HG03354 (cell line): Measurements from ENCODE around the gene MYOCD.

ENCODE experiments used
- ATAC-seq: cut with Tn5 transposase; IDR thresholded peaks from one replicate; pipeline ENCODE4 v1.9.1; 2021; ENCODE audit warnings: mild to moderate bottlenecking; ENCODE audit not compliant: unreplicated experiment, poor library complexity, severe bottlenecking

Gene MYOCD

DNA sequence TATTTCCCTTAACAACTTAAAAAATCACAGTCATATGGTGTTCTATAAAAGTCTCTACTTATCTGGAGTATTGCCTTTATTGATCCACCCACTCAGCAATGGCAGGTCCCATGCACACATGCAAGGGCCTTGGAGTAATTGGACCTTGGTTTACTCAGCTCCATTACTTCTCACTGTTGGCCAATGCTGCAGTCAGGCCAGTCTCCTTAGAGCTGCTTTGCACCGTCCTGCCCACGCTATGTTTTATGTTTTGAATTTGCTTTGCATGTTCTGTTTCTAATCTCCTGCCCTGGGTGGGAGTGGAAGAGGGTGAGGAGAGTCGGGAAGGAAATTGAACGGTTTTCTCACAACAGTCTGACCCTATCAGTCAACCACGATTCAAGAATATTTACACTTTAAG lies 147.2 kb downstream of the MYOCD start:
- ATAC-seq, result no peak

DNA sequence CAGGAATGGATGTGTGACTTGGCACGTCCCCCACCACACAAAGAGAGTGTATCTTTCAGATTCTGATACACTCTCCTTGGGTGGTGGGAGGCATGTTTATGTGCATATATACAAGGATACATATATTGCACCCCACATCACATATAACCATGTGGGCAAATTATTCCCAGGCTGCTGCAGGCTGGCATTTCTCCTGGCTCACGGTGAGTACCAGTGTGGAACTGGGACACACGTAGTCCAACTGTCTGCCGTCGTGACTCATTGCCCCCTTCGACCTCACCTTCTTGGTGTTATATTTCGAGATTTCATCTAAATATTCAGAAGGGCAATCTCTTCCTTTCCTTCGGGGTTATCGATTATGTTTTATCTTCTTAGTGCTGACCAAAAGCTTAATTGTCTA lies 148.0 kb downstream of the MYOCD start:
- ATAC-seq, result no peak

DNA sequence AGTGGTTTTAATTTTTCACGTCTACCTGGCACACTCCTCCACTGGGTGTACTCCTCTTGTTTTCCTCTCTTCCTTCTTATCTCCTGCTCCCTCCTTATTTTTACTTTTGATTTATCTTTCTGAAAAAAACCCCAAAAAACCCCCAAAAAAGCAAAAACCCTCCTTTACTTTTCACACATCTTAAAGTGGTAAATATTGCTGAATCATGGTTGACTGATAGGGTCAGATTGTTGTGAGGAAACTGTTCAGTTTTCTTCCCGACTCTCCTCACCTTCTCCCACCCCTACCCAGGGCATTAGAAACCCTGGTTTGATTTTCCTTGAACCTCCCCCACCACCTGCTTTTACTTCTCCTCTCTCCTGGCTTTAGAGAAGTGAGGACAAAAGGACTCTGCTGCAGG lies 149.0 kb downstream of the MYOCD start:
- ATAC-seq, result no peak

DNA sequence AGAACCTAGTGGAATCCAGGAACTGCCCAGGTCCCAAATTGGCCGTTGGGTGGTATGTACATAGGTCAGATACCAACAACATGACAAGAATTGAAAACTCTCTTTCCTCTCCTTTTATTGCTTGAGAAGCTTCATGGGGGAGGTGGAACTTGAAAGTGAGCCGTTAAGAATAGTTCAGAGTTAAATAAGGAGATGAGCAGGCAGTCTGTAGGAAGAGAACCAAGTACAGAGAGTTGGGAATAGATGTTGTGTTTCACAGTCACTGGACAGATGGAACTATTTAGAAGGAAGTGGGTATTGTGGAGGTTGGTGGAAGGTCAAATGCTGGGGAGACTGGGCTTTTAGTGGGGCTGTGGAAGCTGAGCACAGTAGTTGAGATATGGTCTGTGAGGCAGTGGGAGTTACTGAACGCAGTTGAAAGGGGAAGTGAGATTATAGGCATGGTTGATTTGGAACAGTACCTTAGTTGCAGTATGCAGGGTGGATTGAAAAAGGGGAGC lies 150.0 kb downstream of the MYOCD start:
- ATAC-seq, result peak; percentile 100
